IMR-90 (cell line): ENCODE results near the gene ATP13A2. TPM values are rescaled to one million over a fixed set of nuclear protein-coding genes. Genes with fewer than 3 reads are reported as not detected.

ENCODE experiments used
- ATAC-seq: fragments of 200-7000 bp; cut with Tn5 transposase; 2 replicates; pipeline ENCODE4 v1.9.1; 2020; ENCODE audit warnings: low read depth, mild to moderate bottlenecking, moderate library complexity
- BruUV-seq: library from RNA; stranded (reverse); fragments of 400-500 nt; replicated peaks from 2 replicates; lab custom pipeline; 2021; lab: Mats Ljungman, UMichigan
- CTCF ChIA-PET: fragments of 300-600 bp; formaldehyde crosslinking; extraction: SDS; loops from one replicate; lab custom pipeline; 2021; ENCODE audit warnings: antibody characterized with exemption; lab: Yijun Ruan, JAX
- POLR2A ChIA-PET: fragments of 300-600 bp; sonication (Branson Sonifier 250); formaldehyde crosslinking; loops from one replicate; lab custom pipeline; 2022; ENCODE audit warnings: antibody characterized with exemption; ENCODE audit not compliant: unreplicated experiment; lab: Charles Lee
- DNase-seq: peaks from one replicate; pipeline ENCODE4 v3.0.0; 2013
- H2AFZ ChIP-seq: replicated peaks from 2 replicates; pipeline ENCODE3; 2013; ENCODE audit warnings: low read length, mild to moderate bottlenecking; ENCODE audit not compliant: poor library complexity
- H2AK5ac ChIP-seq: 2 replicates; pipeline ENCODE4 v1.6.1; 2013; ENCODE audit warnings: low read depth, low read length, inconsistent platforms
- H2AK9ac ChIP-seq: replicated peaks from 2 replicates; pipeline ENCODE3; 2013; ENCODE audit warnings: mild to moderate bottlenecking, low read depth, low read length, moderate library complexity; ENCODE audit not compliant: poor library complexity
- H2BK120ac ChIP-seq: 2 replicates; pipeline ENCODE4 v1.6.1; 2013; ENCODE audit warnings: low read depth, low read length, inconsistent platforms
- H2BK15ac ChIP-seq: 3 replicates; pipeline ENCODE4 v1.6.1; 2013; ENCODE audit warnings: low read depth, low read length, inconsistent platforms
- H2BK20ac ChIP-seq: 2 replicates; pipeline ENCODE4 v1.6.1; 2013; ENCODE audit warnings: low read depth, mild to moderate bottlenecking, inconsistent platforms, low read length, moderate library complexity
- H2BK5ac ChIP-seq: 2 replicates; pipeline ENCODE4 v1.6.1; 2013; ENCODE audit warnings: mild to moderate bottlenecking, low read depth, low read length, inconsistent platforms; ENCODE audit not compliant: poor library complexity, severe bottlenecking
- H3K14ac ChIP-seq: replicated peaks from 2 replicates; pipeline ENCODE4 v1.6.1; 2013; ENCODE audit warnings: low read depth, low read length, inconsistent platforms
- H3K18ac ChIP-seq: 2 replicates; pipeline ENCODE4 v1.6.1; 2013; ENCODE audit warnings: low read depth, low read length, control low read depth
- H3K23ac ChIP-seq: 2 replicates; pipeline ENCODE4 v1.6.1; 2013; ENCODE audit warnings: low read depth, low read length, inconsistent platforms
- H3K27ac ChIP-seq: 2 replicates; pipeline ENCODE4 v1.5.1; 2013; ENCODE audit warnings: mild to moderate bottlenecking, control low read depth, low read length; ENCODE audit not compliant: insufficient read depth
- H3K27me3 ChIP-seq: 2 replicates; pipeline ENCODE4 v1.6.1; 2013; ENCODE audit warnings: low read length; ENCODE audit not compliant: control insufficient read depth, insufficient read depth
- H3K36me3 ChIP-seq: 2 replicates; pipeline ENCODE4 v1.6.1; 2013; ENCODE audit warnings: low read length, mixed read lengths; ENCODE audit not compliant: control insufficient read depth, insufficient read depth
- H3K4ac ChIP-seq: 2 replicates; pipeline ENCODE4 v1.6.1; 2013; ENCODE audit warnings: low read depth, low read length, inconsistent platforms
- H3K4me1 ChIP-seq: 2 replicates; pipeline ENCODE4 v1.6.1; 2013; ENCODE audit warnings: low read length, mixed read lengths; ENCODE audit not compliant: control insufficient read depth, insufficient read depth
- H3K4me2 ChIP-seq: 2 replicates; pipeline ENCODE4 v1.6.1; 2013; ENCODE audit warnings: low read depth, mild to moderate bottlenecking, control low read depth, low read length, moderate library complexity
- H3K4me3 ChIP-seq: 2 replicates; pipeline ENCODE4 v1.5.1; 2013; ENCODE audit warnings: low read depth, mild to moderate bottlenecking, control low read depth, low read length, moderate library complexity; ENCODE audit not compliant: insufficient read depth
- H3K56ac ChIP-seq: 2 replicates; pipeline ENCODE4 v1.6.1; 2013; ENCODE audit warnings: low read length, inconsistent platforms; ENCODE audit not compliant: insufficient read depth; ENCODE audit errors: extremely low read depth
- H3K79me1 ChIP-seq, 2 experiments: 2 replicates each; pipeline ENCODE4 v1.6.1; 2013; ENCODE audit warnings: low read length in 2 of 2, inconsistent platforms in 1 of 2, low read depth in 1 of 2
- H3K9ac ChIP-seq: 2 replicates; pipeline ENCODE4 v1.6.1; 2013; ENCODE audit warnings: low read depth, low read length, control low read depth
- H3K9me1 ChIP-seq: 2 replicates; pipeline ENCODE4 v1.6.1; 2013; ENCODE audit warnings: low read length, inconsistent platforms; ENCODE audit not compliant: insufficient read depth
- H3K9me3 ChIP-seq: 2 replicates; pipeline ENCODE4 v1.6.1; 2013; ENCODE audit warnings: low read length; ENCODE audit not compliant: control insufficient read depth, insufficient read depth
- H4K20me1 ChIP-seq: 2 replicates; pipeline ENCODE4 v1.6.1; 2013; ENCODE audit warnings: low read length, inconsistent platforms; ENCODE audit not compliant: insufficient read depth
- H4K5ac ChIP-seq: 2 replicates; pipeline ENCODE4 v1.6.1; 2013; ENCODE audit warnings: mild to moderate bottlenecking, low read depth, low read length, control low read depth
- H4K8ac ChIP-seq, 2 experiments: 2 replicates each; pipeline ENCODE4 v1.6.1; 2013; ENCODE audit warnings: low read depth in 2 of 2, low read length in 2 of 2, control low read depth in 1 of 2, inconsistent platforms in 1 of 2
- H4K91ac ChIP-seq: 2 replicates; pipeline ENCODE4 v1.6.1; 2013; ENCODE audit warnings: low read depth, low read length, inconsistent platforms; ENCODE audit not compliant: insufficient read depth
- MAFK ChIP-seq: IDR thresholded peaks from 2 replicates; pipeline ENCODE4 v1.6.1; 2012; ENCODE audit warnings: low read depth, low read length, improper control_type of control experiment
- MAZ ChIP-seq: IDR thresholded peaks from 2 replicates; pipeline ENCODE4 v1.6.1; 2012; ENCODE audit warnings: low read depth, mild to moderate bottlenecking, low read length, improper control_type of control experiment, moderate library complexity, borderline replicate concordance
- WGBS, 2 experiments: methylation state at CpG; one replicate each; pipeline versions ENCODE4 v1.1.5 to v1.1.7; 2013; ENCODE audit warnings: missing lambda C conversion rate in 2 of 2; ENCODE audit not compliant: insufficient read length in 1 of 2; ENCODE audit errors: extremely low coverage in 2 of 2; 5-methylcytosine and 5-hydroxymethylcytosine counted together
- dilution Hi-C: fragments of 300-500 bp; cut with HindIII; formaldehyde crosslinking; loops from one replicate; pipeline ENCODE4 v1.14.3; 2018; ENCODE audit warnings: low sequenced_read_pairs; ENCODE audit not compliant: unreplicated experiment
- in situ Hi-C: fragments of 300-500 bp; cut with MboI; formaldehyde crosslinking; loops from 3 replicates; pipeline ENCODE4 v1.14.3; 2019; ENCODE audit warnings: low sequenced_read_pairs, inconsistent platforms, mixed read lengths
- intact Hi-C: fragments of 100-400 bp; cut with micrococcal nuclease; formaldehyde crosslinking; loops from 2 replicates; pipeline ENCODE4 v1.10.0; 2022
- polyA plus RNA-seq, 3 experiments: library from polyadenylated mRNA; depleted of rRNA; stranded (reverse); fragments of >200 nt; gene quantifications; 2 replicates each; pipeline ENCODE4 v1.2.3, GENCODE V29; 2012; ENCODE audit warnings: low replicate concordance in 1 of 3
- total RNA-seq: library from RNA; depleted of rRNA; stranded (reverse); fragments of >200 nt; gene quantifications from 2 replicates; pipeline ENCODE4 v1.2.3, GENCODE V29; 2012

Gene ATP13A2
- total and polyA plus RNA-seq, 2 of the 4 experiments (the other 2 are of a cell fraction) = 5.7 to 18.9 TPM

DNA sequence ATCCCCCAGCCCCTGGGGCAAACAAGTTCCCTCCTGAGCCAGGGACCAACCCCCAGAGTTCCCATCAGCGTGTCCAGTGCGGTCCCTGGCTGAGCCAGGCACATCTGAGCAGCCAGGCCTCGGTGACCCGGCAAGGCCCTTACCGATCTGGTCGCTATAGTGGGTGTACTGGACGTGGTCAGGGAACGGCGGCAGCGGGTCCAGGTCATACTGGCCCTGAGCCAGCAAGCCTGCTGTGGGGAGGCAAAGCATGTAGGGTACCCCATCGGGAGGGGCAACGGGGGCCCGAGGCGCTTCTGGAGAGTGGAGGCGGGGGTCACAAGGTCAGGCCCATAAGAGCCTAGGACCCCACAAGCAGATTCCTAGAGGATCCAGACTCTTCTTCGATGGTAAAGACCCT is 34.8 kb downstream of the ATP13A2 start:
- DNase-seq = no peak
- Histone ChIP-seq H3K18ac (no peak overlapping the region), H2AK9ac (no peak overlapping the region), H2AFZ (no peak overlapping the region), H3K79me1 (no peaks in the 10 kb centered on the region; a peak in 1 of 4 replicates), H3K4me2 (no peak overlapping the region), H3K36me3 (no peaks in the 10 kb centered on the region), H2BK120ac (no peak overlapping the region), H4K8ac (no peak overlapping the region), H3K27me3 (no peaks in the 10 kb centered on the region), H3K4me3 (no peak overlapping the region), H3K56ac (no peak overlapping the region), H2BK20ac (no peak overlapping the region), H4K91ac (no peak overlapping the region), H3K9me3 (no peaks in the 10 kb centered on the region), H2AK5ac (no peak overlapping the region), H3K4ac (no peak overlapping the region), H3K9me1 (no peaks in the 10 kb centered on the region), H4K5ac (no peak overlapping the region), H2BK5ac (no peak overlapping the region), H3K23ac (no peak overlapping the region), H3K9ac (no peak overlapping the region), H4K20me1 (peaks cover 3% of the 10 kb centered on the region; the same call in 1 of the 2 replicates), H3K4me1 (peaks cover 7% of the 10 kb centered on the region; the same call in 1 of the 2 replicates), H3K27ac (no peak overlapping the region), H3K14ac (no peak overlapping the region), H2BK15ac (no peak overlapping the region)
- 83% methylated on average over 11 of the region's 16 CpGs; no CpG with 5 or more reads in 1 of the 2 experiments for WGBS, 2 experiments
- no peak for ATAC-seq
- in situ Hi-C loops = no loop called here
- TF ChIP-seq MAFK = no peak
- no peak for TF ChIP-seq MAZ
- CTCF ChIA-PET = no interaction called here
- intact Hi-C loops = no loop called here
- POLR2A ChIA-PET = no interaction called here
- dilution Hi-C loops = no loop called here
- BruUV-seq = no TSS peak
